GM19238 (cell line): ENCODE measurements around the gene ITGA8.

Experiments
- DNase-seq: peaks from one replicate; pipeline ENCODE4 v3.0.0; 2011; ENCODE audit warnings: low spot score; ENCODE audit not compliant: insufficient read length

The ITGA8 gene

DNA sequence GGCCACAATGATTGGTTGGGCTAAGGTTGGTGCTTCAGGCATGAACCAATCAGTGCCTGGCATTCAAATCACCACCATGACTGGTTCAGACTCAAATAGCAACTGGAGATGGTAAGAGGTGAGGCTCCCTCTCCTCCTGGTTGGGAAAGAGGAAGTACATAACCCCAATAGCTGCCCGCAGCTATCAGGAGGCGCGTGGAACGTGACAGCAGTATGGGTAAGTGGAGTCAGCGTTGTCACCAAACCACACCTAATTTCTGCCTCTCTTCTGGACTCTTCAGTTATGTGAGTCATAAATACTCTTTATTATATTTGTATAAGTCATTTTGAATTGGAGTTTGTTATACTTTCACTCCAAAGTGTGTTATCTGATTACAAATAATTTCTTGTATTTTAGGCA, 17.9 kb upstream of the ITGA8 start:
- DNase-seq: no peak

DNA sequence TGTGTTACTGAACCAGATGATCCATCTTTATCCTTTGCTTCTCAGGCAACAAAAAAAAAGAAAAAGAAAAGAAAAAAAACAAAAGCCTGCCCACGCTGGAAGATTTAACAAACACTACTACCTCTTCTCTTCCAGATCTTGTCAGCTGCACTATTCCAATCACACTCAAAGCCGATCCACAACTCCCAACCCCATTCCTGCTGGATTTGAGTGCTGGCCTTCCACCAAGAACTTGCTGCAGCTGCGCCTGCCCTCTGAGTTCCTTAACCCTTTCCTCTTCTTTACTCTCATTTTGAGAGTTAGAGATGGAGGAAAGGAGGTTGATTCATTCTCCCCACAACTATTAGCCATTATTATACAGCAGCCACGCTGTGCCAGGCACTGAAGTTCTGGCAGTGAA, 16.0 kb upstream of the ITGA8 start:
- no peak for DNase-seq

DNA sequence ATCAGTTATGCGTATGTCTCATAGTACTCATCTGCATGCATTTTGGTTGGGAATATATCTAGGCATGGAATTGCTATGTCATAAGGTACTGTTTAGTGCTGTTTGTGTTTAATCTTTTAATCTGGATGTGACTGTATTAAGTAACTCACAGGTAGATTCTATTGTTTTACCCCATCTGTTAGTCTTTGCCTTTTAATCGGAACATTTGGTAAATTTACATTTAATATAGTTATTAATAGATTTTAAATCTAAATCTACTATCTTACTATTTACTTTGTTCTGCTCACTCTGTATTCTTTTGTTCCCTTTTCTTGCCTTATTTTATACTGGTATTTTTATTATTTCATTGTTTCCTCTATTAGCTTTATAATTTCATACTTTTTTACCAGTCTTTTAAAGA, 10.6 kb upstream of the ITGA8 start:
- DNase-seq: no peak

DNA sequence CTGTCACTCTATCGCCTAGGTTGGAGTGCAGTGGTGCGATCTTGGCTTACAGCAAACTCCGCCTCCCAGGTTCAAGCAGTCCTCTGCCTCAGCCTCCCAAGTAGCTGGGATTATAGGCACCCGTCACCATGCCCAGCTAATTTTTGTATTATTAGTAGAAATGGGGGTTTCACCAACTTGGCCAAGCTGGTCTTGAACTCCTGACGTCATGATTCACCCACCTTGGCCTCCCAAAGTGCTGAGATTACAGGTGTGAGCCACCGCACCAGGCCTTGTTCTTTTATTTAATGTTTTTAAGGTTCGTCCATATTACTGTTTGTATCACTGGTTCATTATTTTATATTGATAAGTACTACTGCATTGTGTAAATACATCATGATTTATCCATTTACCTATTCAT, 10.2 kb upstream of the ITGA8 start:
- DNase-seq: no peak

DNA sequence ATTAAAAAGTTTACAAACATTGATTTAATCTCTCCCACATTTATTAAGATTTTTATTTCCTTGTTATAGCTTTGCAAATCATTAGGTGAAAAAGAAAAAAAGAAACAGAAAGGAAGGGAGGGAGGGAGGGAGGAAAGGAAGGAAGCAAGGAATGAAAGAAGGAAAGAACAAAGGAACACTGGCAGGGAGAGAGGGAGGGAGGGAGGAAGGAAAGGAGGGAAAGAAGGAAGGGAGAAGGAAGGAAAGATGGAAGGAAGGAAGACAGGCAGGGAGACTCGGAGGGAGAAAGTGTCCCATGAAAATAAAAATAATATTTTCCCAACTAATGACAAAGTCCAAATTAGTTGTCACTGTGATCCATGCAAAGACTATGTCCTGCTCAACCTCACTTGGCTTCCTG, 6.3 kb upstream of the ITGA8 start:
- DNase-seq: no peak

DNA sequence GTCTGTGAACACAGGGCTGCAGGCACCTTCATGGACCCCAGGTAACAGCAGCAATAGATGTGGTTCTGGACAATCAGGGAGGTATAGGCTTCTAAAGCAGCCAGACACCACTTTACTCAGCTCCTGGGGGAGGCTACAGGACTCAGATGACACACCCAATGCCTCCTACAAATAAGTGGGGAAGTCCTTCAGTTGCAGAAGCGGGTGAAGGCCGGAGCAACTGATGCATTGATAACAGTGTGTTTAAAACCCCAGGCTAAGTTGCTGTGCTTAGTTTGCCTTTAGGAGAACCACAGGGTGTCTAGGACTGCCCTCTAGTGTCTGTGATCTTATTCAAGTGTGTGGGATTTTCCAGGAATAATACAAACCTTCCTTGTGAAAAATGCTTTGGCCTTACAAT, 5.9 kb upstream of the ITGA8 start:
- DNase-seq: peak; percentile 7

DNA sequence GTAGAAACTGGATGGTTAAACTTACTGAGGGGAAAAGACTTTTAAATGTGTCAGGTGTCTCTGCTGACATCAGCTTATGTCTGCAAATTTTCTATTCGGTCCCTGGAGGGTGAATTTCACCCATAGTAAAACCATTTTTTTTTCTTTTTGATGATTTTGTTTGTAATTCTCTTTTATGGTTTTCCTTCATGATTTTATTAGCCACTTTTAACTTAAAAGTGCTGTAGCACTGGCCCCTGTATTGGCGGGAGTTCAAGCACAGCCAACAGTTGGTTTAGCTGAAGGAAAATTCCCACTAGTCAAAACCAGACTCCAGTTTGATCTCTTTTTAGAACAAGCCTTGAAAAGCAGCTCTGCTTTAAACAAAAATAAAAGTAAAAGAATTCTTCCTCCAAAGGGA, 5.0 kb upstream of the ITGA8 start:
- DNase-seq: no peak

DNA sequence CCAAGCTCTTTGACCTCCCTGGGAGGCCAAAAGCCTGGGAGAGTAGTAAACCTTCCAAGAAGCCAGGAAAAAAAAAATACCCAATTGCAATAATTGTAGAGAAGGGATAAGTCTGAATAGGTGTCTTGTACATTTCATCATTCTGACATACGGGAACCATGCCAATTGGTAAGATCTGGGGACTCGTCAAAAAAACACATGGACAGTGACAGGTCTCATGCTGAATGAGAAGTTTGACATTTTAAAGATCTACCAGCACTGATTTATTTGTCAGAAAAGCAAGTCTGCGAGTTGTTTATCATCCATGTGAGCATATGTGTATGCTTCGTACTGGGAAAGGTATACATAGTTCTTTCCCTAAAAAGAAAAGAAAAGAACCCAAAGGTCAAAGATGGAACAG, 4.1 kb upstream of the ITGA8 start:
- DNase-seq: no peak

DNA sequence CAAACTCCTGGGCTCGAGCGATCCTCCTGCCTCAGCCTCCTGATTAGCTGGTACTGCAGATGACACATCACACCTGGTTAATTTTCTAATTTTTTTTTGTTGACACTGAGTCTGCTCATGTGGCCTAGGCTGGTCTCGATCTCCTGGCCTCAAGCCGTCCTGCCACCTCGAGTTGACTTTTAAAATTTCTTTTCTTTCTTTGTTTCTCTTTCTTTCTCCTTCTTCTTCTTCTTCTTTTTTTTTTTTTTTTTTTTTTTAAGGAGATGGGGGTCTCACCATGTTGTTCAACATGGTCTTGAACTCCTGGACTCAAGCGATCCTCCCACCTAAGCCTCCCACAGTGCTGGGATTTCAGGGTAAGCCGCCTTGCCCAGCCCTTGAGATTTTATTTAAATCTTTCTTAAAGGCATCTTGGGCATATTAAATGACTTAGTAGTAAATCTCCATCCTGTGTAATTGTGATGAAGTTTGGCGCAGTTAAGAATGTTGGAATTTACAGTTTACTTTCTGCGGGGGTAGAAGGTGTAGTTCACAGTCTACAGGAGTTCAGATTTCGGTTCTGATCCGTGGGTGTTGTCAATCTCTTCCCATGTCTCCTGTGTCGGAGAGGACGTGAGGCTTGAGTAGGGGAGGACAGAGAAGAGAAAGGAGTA, 1.0 kb upstream of the ITGA8 start:
- DNase-seq: no peak

DNA sequence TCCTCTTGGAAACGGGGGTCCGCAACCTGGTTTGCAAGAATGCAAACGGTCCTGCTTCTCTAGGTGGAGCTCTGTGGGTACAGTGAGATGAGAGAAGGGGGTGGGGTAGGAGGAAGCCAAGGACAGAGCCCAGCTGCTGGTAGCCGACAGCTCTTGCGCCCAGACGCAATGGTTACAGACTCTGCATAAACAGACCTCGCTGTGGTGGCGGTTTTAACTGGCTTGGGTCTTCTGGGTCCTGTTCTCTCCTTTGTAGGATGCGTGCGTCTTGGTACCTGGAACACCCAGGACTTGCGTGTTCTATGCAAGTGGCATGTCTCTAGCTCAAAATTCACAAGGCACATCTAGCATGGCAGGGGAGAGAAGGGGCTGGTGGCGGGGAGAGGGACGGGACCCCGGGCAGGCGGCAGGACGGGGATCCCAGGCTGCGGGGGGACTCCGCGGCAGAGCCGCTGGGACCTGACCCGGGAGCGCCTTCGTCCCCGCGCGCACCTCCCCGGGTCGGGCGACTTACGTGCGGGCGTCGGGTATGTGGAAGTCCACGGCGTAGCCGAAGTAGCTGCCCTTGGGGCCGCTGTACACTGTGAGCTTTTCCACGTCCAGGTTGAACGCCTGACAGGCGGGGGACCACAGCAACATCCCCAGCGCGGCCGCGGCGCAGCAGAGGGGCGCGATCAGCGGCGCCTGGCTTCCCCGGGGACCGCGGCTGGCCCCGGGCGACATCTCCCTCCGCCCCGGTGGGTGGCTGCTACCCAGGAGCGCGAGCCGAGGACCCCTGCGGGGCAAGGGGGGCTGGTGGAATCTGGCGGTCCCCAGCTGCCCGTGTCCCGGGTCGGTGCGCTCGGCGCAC, 448 bp downstream of the ITGA8 start:
- DNase-seq: no peak

DNA sequence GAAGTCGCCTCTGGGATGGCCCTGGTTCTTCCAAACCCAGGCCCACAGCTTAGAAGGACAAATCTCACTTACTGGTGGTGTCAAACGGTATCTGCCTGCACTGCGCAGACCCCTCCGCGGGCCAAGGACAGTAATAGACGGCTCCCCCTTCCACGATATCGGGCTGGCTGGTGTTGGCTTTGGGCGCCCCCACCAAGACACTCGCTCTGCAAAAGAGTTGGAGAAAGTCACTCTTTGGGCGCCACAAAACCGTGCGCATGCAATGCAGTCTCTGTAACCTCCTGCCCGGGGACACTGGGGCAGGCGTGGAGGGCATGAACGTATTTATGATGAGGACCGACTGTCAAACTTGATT, 1.1 kb downstream of the ITGA8 start:
- no peak for DNase-seq

DNA sequence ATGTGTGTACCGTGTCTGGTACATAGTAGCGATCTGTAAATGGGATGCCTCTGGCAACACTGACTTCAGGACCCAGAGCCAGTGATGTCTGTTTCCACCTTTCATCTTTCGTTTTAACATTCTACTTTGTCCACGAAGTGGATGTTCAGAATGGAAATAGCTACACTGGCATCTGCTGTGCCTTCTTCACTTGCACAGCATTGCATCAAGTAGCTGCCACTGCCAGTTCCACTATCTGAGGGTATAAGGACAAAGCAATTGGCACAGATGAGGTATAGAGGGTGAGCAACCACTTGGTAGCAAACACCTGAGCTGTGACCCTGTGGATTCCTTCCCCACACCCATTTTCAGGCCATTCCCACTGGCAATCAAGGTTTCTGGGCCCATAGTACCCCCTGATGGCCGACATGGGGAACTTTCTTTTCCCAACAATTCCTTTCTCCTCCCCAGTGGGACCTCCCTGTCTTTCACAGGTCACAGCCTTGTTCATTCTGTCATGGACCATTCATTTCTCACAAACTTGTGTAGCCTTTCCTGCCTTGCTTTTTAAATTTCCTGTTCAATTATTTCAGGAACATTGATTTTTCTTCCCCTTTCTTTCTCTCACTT, 4.0 kb downstream of the ITGA8 start:
- DNase-seq: no peak

DNA sequence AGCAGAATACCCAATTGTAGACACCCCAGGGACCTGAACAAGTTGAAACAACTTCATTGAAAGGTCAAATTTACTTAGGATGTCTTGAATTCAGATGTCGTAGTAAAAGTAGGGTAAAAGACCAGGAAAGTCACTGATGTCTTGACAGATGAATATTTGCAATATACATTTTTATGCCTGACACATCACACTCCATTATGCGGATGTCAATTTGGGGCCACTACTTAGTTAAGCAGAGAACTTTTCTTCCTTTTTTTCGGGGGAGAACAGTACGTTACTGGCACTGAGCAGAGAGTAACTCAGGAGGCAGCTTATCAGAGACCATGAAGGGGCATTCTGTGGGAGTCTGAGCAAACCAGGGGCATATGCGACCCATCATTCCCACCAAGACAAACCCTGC, 4.9 kb downstream of the ITGA8 start:
- DNase-seq: no peak

DNA sequence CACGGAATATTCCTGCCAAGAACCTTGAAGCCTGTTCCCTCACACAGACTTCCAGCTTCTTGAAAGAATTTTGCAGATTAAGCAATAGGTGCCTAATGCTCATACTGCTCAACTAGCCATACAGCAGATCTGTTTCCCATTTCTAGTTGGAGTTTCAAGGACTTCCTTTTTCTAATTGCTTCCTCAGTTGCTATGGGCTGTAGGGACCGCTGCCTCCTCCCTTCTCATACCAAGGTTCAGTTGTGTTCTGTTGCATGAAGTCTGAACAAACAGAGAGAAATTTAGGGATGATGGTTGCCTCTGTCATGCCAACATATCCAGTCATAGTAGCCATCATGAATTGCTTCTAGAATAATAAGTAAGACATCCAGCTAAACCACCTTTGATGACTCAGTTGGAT, 6.8 kb downstream of the ITGA8 start:
- DNase-seq: no peak

DNA sequence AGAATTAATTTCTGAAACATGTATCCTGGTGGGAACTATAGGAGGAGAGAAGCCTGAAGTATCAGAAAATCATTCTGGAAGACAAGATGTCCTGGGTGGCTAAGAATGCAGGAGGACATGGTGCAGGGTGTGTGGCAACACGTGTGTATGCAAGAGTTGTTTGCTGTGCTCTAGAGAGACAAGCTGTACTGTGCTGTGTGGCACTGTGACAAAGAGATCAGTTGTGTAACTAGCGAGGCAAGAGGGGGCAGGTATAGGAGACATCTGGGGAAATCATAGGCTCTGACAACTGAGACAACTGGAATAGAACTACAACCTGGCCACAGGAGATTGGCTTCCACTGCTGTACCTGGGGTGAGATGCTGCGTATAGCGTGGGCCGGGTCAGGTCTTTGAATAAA, 9.3 kb downstream of the ITGA8 start:
- DNase-seq: no peak

DNA sequence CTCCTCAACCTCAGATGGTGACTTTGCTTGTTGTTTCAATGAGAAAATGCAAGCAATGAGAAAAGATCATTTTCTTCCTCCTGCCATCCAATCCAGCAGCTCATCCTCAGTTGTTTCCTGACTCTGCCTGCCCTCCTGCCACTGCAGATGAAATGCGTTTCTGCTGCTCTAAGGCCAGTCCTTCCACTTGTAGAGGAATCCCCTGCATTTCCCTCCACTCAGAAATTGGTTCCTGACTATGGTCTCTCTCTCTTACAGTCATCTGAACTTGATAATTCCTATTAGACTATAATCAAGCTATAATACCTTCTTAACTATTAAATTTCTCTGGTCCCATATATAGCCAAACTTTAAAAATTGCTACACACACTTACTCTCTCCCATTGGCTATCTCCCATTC, 14.4 kb downstream of the ITGA8 start:
- no peak for DNase-seq

DNA sequence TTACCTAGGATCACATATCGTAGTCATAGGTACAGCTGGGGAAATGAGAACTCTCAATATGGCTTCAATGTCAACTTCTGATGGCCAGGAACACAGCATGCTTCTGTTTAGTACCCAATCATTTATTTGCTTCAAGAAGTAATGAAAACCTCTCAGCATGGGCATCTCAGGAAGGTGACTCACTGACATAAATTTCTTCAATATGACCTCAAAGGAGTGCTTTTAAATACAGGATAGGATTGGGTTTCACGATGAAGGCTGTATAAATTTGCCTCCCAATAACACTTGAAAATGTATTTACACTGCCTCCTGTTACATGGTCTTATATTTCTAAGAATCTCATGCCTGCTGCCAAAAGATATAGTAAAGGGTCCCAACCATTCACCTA, 15.1 kb downstream of the ITGA8 start:
- no peak for DNase-seq

DNA sequence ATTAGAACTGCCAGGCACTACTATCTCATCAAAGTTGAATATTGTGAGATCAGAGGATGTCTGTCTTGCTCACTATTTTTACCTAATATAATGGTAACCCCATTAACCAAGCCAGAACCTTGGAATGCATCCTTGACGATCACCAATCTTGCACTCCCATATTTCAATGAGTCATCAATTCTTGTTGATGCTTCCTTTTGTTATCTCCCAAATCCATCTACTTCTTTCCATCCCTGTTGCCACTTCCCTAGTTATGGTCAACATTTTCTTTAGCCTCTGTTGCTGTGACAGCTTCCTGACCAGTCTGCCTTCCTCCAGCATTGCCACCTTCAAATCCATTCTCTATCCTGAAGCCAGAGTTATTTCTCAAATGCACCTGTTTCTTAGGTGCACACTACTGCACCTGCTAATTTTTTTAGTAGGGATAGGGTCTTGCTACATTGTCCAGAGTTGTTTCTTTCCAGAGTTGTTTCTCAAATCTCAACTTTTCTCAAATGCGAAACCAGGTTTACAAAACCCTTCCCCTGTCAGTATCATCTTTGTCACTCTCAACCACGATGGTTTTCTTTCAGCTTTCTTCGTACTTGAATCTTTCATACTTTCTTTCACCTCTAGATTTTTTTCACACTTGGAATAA, 15.7 kb downstream of the ITGA8 start:
- DNase-seq: no peak

DNA sequence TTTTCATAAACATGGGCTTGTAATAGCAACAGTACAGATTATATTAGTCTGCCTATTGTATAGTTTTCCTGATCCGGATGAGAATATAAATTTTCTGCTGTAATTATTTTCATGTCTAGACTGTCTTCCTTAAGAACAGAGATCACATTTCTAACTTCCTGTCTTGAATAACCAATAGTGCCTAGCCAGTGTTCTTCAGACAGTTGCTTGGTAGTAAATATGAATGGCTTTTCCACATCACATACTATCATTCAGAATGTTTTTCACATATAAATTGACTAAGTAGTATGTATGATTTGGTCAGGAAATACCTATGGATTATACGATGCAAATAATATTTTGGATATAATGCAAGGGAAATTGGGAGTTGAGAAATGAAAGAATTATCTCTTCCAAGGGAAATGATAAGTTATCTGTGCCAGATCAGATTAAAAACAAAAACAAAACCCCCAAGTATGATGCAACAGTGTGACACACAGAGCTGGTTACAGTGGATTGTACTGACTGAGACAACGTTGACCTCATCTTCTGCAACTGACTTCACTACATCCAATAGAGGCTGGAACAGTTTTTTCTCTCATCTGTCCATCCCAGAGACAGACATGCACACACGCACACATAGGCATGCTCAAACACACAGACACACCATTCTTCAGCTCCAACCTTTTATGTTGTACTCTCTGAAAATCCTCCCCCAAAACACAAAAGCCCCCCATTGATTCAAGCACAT, 16.4 kb downstream of the ITGA8 start:
- DNase-seq: no peak

DNA sequence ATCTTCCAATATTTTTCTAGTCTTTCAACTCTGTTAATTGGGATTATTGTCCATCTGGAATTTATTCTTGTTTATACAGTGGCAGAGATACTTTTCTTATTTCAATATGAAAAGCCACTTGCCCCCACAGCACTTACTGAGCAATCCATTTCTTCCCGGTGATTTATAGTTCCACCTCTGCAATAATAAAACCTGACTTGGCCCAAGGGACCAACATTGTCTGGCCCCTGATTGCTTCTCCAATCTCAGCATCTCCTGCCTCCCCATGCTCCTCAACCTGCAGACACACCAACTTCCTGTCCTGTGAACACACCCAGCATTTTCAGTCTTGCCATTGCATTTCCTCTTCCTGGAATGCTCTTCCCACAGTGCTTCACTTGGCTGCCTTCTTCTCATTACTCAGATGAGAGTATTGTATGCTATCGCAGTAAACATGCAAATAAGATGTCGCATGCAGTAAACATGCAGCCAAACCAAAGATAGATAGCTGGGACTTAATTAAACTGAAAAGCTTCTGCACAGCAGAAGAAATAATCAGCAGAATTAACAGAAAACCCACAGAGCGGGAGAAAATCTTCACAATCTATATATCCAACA, 19.5 kb downstream of the ITGA8 start:
- DNase-seq: no peak

DNA sequence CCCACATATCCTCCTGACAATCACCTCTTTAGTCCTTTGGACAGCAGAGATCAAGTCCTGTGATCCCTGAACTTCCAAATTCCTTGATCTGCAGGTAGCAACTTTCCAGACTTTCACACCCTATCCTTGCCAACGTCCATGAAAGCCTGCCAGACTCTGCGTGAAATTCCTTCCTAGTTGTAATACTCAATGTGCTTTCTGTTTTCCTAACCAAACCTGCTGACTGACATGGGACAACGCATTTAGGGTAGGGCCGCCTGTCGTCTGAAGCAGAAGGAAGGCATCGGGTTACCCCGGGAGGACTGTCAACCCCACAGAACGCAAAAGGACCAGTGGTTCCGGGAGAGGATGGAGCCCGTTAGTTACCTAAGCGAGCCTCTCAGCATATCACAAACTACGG, 23.9 kb downstream of the ITGA8 start:
- DNase-seq: no peak
